Measurements from ENCODE around the gene CBLL2.

- TF ChIP-seq YY1 (IDR thresholded peaks at IDR 0.05; ENCODE audit: insufficient read depth, insufficient read length) (no peak), ZNF274 (IDR thresholded peaks at IDR 0.05; ENCODE audit: low read depth, low read length) (no peak), SUZ12 (IDR thresholded peaks at IDR 0.05; ENCODE audit: extremely low read depth, insufficient read depth, insufficient read length) (no peak)
Observed at GRCh38 chrX:22237479-22237878, 35.2 kb upstream of the CBLL2 start.

All from NT2/D1 (cell line).